NCI-H2107 treated with DMSO at 0.1 percent for 48 hours (cell line): ENCODE data around the gene BMPR2.
"Not testable (repeated sequence)": the region's sequence is repeated elsewhere in the genome, so short reads cannot be mapped to it uniquely, and the experiment has no call there.

ENCODE experiments used
- DNase-seq: peaks from one replicate; lab custom pipeline; 2025; ENCODE audit not compliant: unreplicated experiment; lab: John Stamatoyannopoulos, UW

The BMPR2 gene

GRCh38 chr2:202375609-202376408, at the start of gene BMPR2:
Gene BMPR2 (plus strand): TSS chr2:202376327. CDS start chr2:202377475, 1,148 bp downstream.
- peak; percentile 72 for DNase-seq

GRCh38 chr2:202327858-202328257, 48.3 kb upstream of the BMPR2 start:
- DNase-seq, result no peak

GRCh38 chr2:202335791-202336467, 40.2 kb upstream of the BMPR2 start:
- no peak for DNase-seq

GRCh38 chr2:202337151-202337550, 39.0 kb upstream of the BMPR2 start:
- DNase-seq, result no peak

- DNase-seq, result no peak
Observed at GRCh38 chr2:202337706-202338346, 38.3 kb upstream of the BMPR2 start.

- no peak for DNase-seq
Observed at GRCh38 chr2:202339071-202339870, 36.9 kb upstream of the BMPR2 start.

GRCh38 chr2:202344178-202344577, 31.9 kb upstream of the BMPR2 start:
- DNase-seq, result no peak

- DNase-seq, result no peak
Observed at GRCh38 chr2:202346180-202346579, 29.9 kb upstream of the BMPR2 start.

- DNase-seq, result no peak
Observed at GRCh38 chr2:202353430-202353829, 22.7 kb upstream of the BMPR2 start.

GRCh38 chr2:202355993-202356505, 20.1 kb upstream of the BMPR2 start:
- DNase-seq, result no peak

- not testable (repeated sequence) for DNase-seq
Observed at GRCh38 chr2:202358924-202359323, 17.2 kb upstream of the BMPR2 start.

GRCh38 chr2:202360646-202361045, 15.5 kb upstream of the BMPR2 start:
- no peak for DNase-seq

- no peak for DNase-seq
Observed at GRCh38 chr2:202361108-202361507, 15.0 kb upstream of the BMPR2 start.

GRCh38 chr2:202373490-202373889, 2.6 kb upstream of the BMPR2 start:
- DNase-seq, result no peak

GRCh38 chr2:202374383-202374782, 1.7 kb upstream of the BMPR2 start:
- DNase-seq, result not testable (repeated sequence)

- DNase-seq, result peak; percentile 17
Observed at GRCh38 chr2:202375033-202375608, 1.0 kb upstream of the BMPR2 start.

- peak; percentile 51 for DNase-seq
Observed at GRCh38 chr2:202376460-202377206, 506 bp downstream of the BMPR2 start.

GRCh38 chr2:202377207-202377761, 1.2 kb downstream of the BMPR2 start:
- DNase-seq, result no peak

GRCh38 chr2:202378001-202378400, 1.9 kb downstream of the BMPR2 start:
- peak; percentile 45 for DNase-seq
